ENCODE measurements around the gene OR6B1. TPM values are rescaled to one million over a fixed set of nuclear protein-coding genes. Genes with fewer than 3 reads are reported as not detected.

The OR6B1 gene
- total RNA-seq, 2 donors from 2014 or later = not detected

GRCh38 chr7:144028547-144028946, 28.4 kb downstream of the OR6B1 start:
- TF ChIP-seq, protein P1, sequence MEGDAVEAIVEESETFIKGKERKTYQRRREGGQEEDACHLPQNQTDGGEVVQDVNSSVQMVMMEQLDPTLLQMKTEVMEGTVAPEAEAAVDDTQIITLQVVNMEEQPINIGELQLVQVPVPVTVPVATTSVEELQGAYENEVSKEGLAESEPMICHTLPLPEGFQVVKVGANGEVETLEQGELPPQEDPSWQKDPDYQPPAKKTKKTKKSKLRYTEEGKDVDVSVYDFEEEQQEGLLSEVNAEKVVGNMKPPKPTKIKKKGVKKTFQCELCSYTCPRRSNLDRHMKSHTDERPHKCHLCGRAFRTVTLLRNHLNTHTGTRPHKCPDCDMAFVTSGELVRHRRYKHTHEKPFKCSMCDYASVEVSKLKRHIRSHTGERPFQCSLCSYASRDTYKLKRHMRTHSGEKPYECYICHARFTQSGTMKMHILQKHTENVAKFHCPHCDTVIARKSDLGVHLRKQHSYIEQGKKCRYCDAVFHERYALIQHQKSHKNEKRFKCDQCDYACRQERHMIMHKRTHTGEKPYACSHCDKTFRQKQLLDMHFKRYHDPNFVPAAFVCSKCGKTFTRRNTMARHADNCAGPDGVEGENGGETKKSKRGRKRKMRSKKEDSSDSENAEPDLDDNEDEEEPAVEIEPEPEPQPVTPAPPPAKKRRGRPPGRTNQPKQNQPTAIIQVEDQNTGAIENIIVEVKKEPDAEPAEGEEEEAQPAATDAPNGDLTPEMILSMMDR (IDR thresholded peaks at IDR 0.05) = no peak
- no peak for TF ChIP-seq POLR2A (IDR thresholded peaks at IDR 0.05)
- no peak for TF ChIP-seq POLR2AphosphoS5 (IDR thresholded peaks at IDR 0.05)
- no peak overlapping the region for H3K27ac ChIP-seq
- H3K9me3 ChIP-seq = no peaks in the 10 kb centered on the region
- intact Hi-C loops (cut with DNase I) = no loop called here
- H3K27me3 ChIP-seq (replicated peaks; ENCODE audit: insufficient read depth) = no peaks in the 10 kb centered on the region
- WGBS = 75% methylated on average over 3 of the region's 3 CpGs
- DNase-seq (ENCODE audit: low spot score) = no peak
- no peaks in the 10 kb centered on the region for H3K36me3 ChIP-seq
- H3K4me1 ChIP-seq (replicated peaks) = no peaks in the 10 kb centered on the region
- no peak overlapping the region for H3K4me3 ChIP-seq

- H3K36me3 ChIP-seq = no peaks in the 10 kb centered on the region
Observed at GRCh38 chr7:144032516-144032915, 32.4 kb downstream of the OR6B1 start.

GRCh38 chr7:144032985-144033709, 33.0 kb downstream of the OR6B1 start:
- WGBS = 27% methylated on average over 1 of the region's 1 CpG
- Histone ChIP-seq H3K36me3 (no peaks in the 10 kb centered on the region), H3K9me3 (no peaks in the 10 kb centered on the region), H3K4me1 (replicated peaks) (no peaks in the 10 kb centered on the region), H3K27ac (no peak overlapping the region), H3K27me3 (replicated peaks; ENCODE audit: insufficient read depth) (no peaks in the 10 kb centered on the region), H3K4me3 (no peak overlapping the region)
- intact Hi-C loops (cut with DNase I) = no loop called here
- DNase-seq (ENCODE audit: low spot score) = no peak
- TF ChIP-seq, protein P1 (IDR thresholded peaks at IDR 0.05) = no peak
- TF ChIP-seq POLR2A (IDR thresholded peaks at IDR 0.05) = no peak
- no peak for TF ChIP-seq POLR2AphosphoS5 (IDR thresholded peaks at IDR 0.05)

More at GRCh38 chr7:144032516-144032915, 32.4 kb downstream of the OR6B1 start:
- Histone ChIP-seq H3K9me3 (no peaks in the 10 kb centered on the region), H3K4me3 (no peak overlapping the region), H3K4me1 (replicated peaks) (no peaks in the 10 kb centered on the region), H3K27me3 (replicated peaks; ENCODE audit: insufficient read depth) (no peaks in the 10 kb centered on the region), H3K27ac (no peak overlapping the region)
- DNase-seq (ENCODE audit: low spot score) = no peak
- intact Hi-C loops (cut with DNase I) = no loop called here
- TF ChIP-seq POLR2AphosphoS5 (IDR thresholded peaks at IDR 0.05) (no peak), POLR2A (IDR thresholded peaks at IDR 0.05) (no peak)
- TF ChIP-seq, protein P1 (IDR thresholded peaks at IDR 0.05) = no peak
- WGBS = 79% methylated on average over 5 of the region's 5 CpGs

- intact Hi-C loops (cut with DNase I) = no loop called here
- H3K4me3 ChIP-seq = no peak overlapping the region
- H3K36me3 ChIP-seq = no peaks in the 10 kb centered on the region
- H3K27ac ChIP-seq = no peak overlapping the region
- TF ChIP-seq POLR2A (IDR thresholded peaks at IDR 0.05) (no peak), POLR2AphosphoS5 (IDR thresholded peaks at IDR 0.05) (no peak)
- TF ChIP-seq, protein P1 (IDR thresholded peaks at IDR 0.05) = no peak
- H3K9me3 ChIP-seq = no peaks in the 10 kb centered on the region
- no peaks in the 10 kb centered on the region for H3K4me1 ChIP-seq (replicated peaks)
- no peaks in the 10 kb centered on the region for H3K27me3 ChIP-seq (replicated peaks; ENCODE audit: insufficient read depth)
- DNase-seq (ENCODE audit: low spot score) = no peak
Observed at GRCh38 chr7:144035385-144035784, 35.3 kb downstream of the OR6B1 start.

DNA sequence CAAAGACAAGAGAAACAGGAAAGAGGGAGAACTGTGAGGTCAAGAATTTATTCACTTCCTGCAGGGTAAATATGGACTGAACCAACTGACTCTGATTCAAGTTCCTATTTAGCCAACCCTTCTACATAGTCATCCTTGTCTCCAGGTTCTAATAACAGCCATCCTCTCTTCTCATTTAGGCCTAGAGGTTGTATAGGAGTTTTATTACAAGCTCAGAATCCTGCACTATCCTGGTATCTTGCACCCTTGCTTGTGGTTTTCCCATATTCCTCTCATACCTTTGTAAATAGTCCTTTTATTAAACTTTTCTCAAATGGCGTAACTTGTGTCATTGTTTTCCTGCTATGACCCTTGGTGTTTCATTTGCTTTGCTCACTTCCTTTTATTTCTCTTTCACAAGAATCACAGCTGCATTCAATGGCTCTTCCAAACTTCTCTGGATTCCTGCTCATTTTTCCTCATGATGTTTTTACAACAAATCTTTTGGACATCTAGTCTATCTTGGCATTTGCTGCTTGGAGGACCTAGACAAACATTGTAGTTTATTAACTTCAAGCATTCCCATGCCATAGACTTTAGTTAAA, 36.3 kb downstream of the OR6B1 start:
- H3K9me3 ChIP-seq = no peaks in the 10 kb centered on the region

More for the DNA sequence above, 36.3 kb downstream of the OR6B1 start:
- DNase-seq (ENCODE audit: low spot score) = no peak
- Histone ChIP-seq H3K4me3 (no peak overlapping the region), H3K27me3 (replicated peaks; ENCODE audit: insufficient read depth) (no peaks in the 10 kb centered on the region), H3K4me1 (replicated peaks) (no peaks in the 10 kb centered on the region), H3K36me3 (no peaks in the 10 kb centered on the region), H3K27ac (no peak overlapping the region)
- TF ChIP-seq POLR2A (IDR thresholded peaks at IDR 0.05) (no peak), POLR2AphosphoS5 (IDR thresholded peaks at IDR 0.05) (no peak)
- TF ChIP-seq, protein P1 (IDR thresholded peaks at IDR 0.05) = no peak
- 94% methylated on average over 1 of the region's 1 CpG for WGBS
- intact Hi-C loops (cut with DNase I) = no loop called here
